ENCODE results near the gene WNT7B. TPM values are rescaled to one million over a fixed set of nuclear protein-coding genes. Genes with fewer than 3 reads are reported as not detected.

WNT7B gene
- polyA plus RNA-seq, 1 of the 3 experiments (the other 2 are of a cell fraction) = 0.13 TPM

GRCh38 chr22:45959719-45960476, 17.1 kb downstream of the WNT7B start:
- H3K4me1 ChIP-seq (ENCODE audit: control insufficient read depth in 1 of 2, insufficient read depth in 2 of 2, low read depth in 1 of 2, low read length in 1 of 2) = no peaks in the 10 kb centered on the region
- H3F3A ChIP-seq (replicated peaks; ENCODE audit: insufficient read depth) = no peaks in the 10 kb centered on the region
- no peak overlapping the region for H3K4me3 ChIP-seq (ENCODE audit: low read depth in 2 of 2, low read length in 1 of 2)
- no peaks in the 10 kb centered on the region for H3K79me2 ChIP-seq (ENCODE audit: insufficient read depth)
- no peak overlapping the region for H3K27ac ChIP-seq (ENCODE audit: low read depth in 2 of 2, low read length in 1 of 2)
- no peaks in the 10 kb centered on the region for H3K36me3 ChIP-seq (replicated peaks in 1 of 2; ENCODE audit: control insufficient read depth in 1 of 2, insufficient read depth in 2 of 2, low read length in 1 of 2)
- POLR2A ChIA-PET = interaction anchor here (0.6 kb wide), 1 partner anchor 11 kb away, joined by 3 read pairs; no protein-coding TSS in a partner anchor
- no peaks in the 10 kb centered on the region for H3K9me2 ChIP-seq
- H3K27me3 ChIP-seq (ENCODE audit: insufficient read depth) = no peaks in the 10 kb centered on the region
- DNase-seq = no peak
- H4K20me1 ChIP-seq (ENCODE audit: insufficient read depth) = no peaks in the 10 kb centered on the region
- no peak overlapping the region for H3K9ac ChIP-seq
- TF ChIP-seq, protein P1, sequence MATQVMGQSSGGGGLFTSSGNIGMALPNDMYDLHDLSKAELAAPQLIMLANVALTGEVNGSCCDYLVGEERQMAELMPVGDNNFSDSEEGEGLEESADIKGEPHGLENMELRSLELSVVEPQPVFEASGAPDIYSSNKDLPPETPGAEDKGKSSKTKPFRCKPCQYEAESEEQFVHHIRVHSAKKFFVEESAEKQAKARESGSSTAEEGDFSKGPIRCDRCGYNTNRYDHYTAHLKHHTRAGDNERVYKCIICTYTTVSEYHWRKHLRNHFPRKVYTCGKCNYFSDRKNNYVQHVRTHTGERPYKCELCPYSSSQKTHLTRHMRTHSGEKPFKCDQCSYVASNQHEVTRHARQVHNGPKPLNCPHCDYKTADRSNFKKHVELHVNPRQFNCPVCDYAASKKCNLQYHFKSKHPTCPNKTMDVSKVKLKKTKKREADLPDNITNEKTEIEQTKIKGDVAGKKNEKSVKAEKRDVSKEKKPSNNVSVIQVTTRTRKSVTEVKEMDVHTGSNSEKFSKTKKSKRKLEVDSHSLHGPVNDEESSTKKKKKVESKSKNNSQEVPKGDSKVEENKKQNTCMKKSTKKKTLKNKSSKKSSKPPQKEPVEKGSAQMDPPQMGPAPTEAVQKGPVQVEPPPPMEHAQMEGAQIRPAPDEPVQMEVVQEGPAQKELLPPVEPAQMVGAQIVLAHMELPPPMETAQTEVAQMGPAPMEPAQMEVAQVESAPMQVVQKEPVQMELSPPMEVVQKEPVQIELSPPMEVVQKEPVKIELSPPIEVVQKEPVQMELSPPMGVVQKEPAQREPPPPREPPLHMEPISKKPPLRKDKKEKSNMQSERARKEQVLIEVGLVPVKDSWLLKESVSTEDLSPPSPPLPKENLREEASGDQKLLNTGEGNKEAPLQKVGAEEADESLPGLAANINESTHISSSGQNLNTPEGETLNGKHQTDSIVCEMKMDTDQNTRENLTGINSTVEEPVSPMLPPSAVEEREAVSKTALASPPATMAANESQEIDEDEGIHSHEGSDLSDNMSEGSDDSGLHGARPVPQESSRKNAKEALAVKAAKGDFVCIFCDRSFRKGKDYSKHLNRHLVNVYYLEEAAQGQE (IDR thresholded peaks at IDR 0.05; ENCODE audit: low read depth, low read length) = no peak
- TF ChIP-seq RCOR1 (IDR thresholded peaks at IDR 0.05; ENCODE audit: low read length) (no peak), MEF2A (IDR thresholded peaks at IDR 0.05; ENCODE audit: borderline replicate concordance, low read depth) (no peak), EZH2phosphoT487 (IDR thresholded peaks at IDR 0.05; ENCODE audit: borderline replicate concordance, low read depth) (no peak), POLR2AphosphoS5 (IDR thresholded peaks at IDR 0.05; ENCODE audit: low read depth, low read length) (no peak)
- H3K4me2 ChIP-seq = no peak overlapping the region
- no peak overlapping the region for H2AFZ ChIP-seq (ENCODE audit: low read depth)
- CTCF ChIA-PET = interaction anchor here (1.1 to 2.0 kb wide), 3 partner anchors 12 to 314 kb away, joined by 3 to 8 read pairs (median 4); no protein-coding TSS in a partner anchor
- WGBS (ENCODE audit: low lambda C conversion rate) = 85% methylated on average over 8 of the region's 18 CpGs
- no peaks in the 10 kb centered on the region for H3K9me3 ChIP-seq

DNA sequence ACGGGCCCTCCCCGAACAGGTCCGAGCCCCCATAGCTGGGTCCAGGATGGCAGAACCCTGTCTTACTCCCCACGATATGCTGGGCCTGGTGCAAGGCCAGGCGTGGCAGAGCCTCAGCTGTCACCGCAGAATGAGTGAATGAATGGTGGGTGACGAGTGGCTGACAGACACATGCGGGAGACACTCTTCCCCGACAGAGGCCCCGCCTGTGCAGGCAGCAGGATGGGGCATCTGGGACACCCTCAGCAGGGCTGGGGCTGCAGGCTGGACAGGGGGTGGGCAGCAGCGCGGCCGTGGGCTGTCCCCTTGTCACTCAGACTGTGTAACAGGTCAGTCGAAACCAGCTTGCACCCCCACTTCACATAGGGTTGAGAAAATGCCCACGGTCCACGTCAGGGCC, 18.0 kb downstream of the WNT7B start:
- Histone ChIP-seq H3K36me3 (replicated peaks in 1 of 2; ENCODE audit: control insufficient read depth in 1 of 2, insufficient read depth in 2 of 2, low read length in 1 of 2) (no peaks in the 10 kb centered on the region), H3K27me3 (ENCODE audit: insufficient read depth) (peaks cover 2% of the 10 kb centered on the region; the same call in 1 of the 2 replicates), H3K4me1 (ENCODE audit: control insufficient read depth in 1 of 2, insufficient read depth in 2 of 2, low read depth in 1 of 2, low read length in 1 of 2) (no peaks in the 10 kb centered on the region), H3F3A (replicated peaks; ENCODE audit: insufficient read depth) (no peaks in the 10 kb centered on the region), H3K9me3 (no peaks in the 10 kb centered on the region), H2AFZ (ENCODE audit: low read depth) (no peak overlapping the region), H3K4me3 (ENCODE audit: low read depth in 2 of 2, low read length in 1 of 2) (no peak overlapping the region), H4K20me1 (ENCODE audit: insufficient read depth) (no peaks in the 10 kb centered on the region), H3K79me2 (ENCODE audit: insufficient read depth) (no peaks in the 10 kb centered on the region), H3K9me2 (no peaks in the 10 kb centered on the region), H3K27ac (ENCODE audit: low read depth in 2 of 2, low read length in 1 of 2) (no peak overlapping the region), H3K9ac (no peak overlapping the region), H3K4me2 (no peak overlapping the region)
- TF ChIP-seq CHD2 (IDR thresholded peaks at IDR 0.05; ENCODE audit: low read length, partially characterized antibody) (no peak), RAD21 (IDR thresholded peaks at IDR 0.05; ENCODE audit: low read length) (no peak), EP300 (IDR thresholded peaks at IDR 0.05; ENCODE audit: borderline replicate concordance in 1 of 2, low read depth in 1 of 2, low read length in 1 of 2) (no peak), FOSL2 (IDR thresholded peaks at IDR 0.05; ENCODE audit: borderline replicate concordance, low read depth) (no peak)
- DNase-seq = no peak
- 81% methylated on average over 7 of the region's 16 CpGs for WGBS (ENCODE audit: low lambda C conversion rate)
- POLR2A ChIA-PET = interaction anchor here (0.6 kb wide), 1 partner anchor 10 kb away, joined by 3 read pairs; no protein-coding TSS in a partner anchor
- CTCF ChIA-PET = interaction anchor here (0.9 to 1.4 kb wide), 4 partner anchors 12 to 270 kb away, joined by 3 read pairs; no protein-coding TSS in a partner anchor
